Smooth muscle cell (in vitro differentiated cells): ENCODE measurements around the gene ZNF324. TPM values are rescaled to one million over a fixed set of nuclear protein-coding genes. Genes with fewer than 3 reads are reported as not detected.

Experiments
- DNase-seq: peaks from one replicate; lab custom pipeline; 2025; ENCODE audit not compliant: unreplicated experiment; lab: John Stamatoyannopoulos, UW
- H2AFZ ChIP-seq: fragments of 200-600 bp; sonication (generic); 2 replicates; pipeline ENCODE4 v1.6.0; 2016; ENCODE audit warnings: antibody characterized with exemption, low read depth, mild to moderate bottlenecking
- H3F3A ChIP-seq: fragments of 200-600 bp; sonication (generic); 2 replicates; pipeline ENCODE4 v1.6.0; 2017; ENCODE audit warnings: antibody characterized with exemption, low read depth
- H3K27ac ChIP-seq: fragments of 200-600 bp; sonication (generic); 2 replicates; pipeline ENCODE4 v1.5.1; 2016; ENCODE audit warnings: low read depth, mild to moderate bottlenecking
- H3K27me3 ChIP-seq: fragments of 200-600 bp; sonication (generic); 2 replicates; pipeline ENCODE4 v1.6.1; 2016; ENCODE audit warnings: low read depth, mild to moderate bottlenecking
- H3K36me3 ChIP-seq: fragments of 200-600 bp; sonication (generic); 2 replicates; pipeline ENCODE4 v1.5.1; 2016; ENCODE audit warnings: low read depth
- H3K4me1 ChIP-seq: fragments of 200-600 bp; sonication (generic); 2 replicates; pipeline ENCODE4 v1.5.1; 2016; ENCODE audit warnings: low read depth
- H3K4me2 ChIP-seq: fragments of 200-600 bp; sonication (generic); 2 replicates; pipeline ENCODE4 v1.6.0; 2016; ENCODE audit warnings: mild to moderate bottlenecking
- H3K4me3 ChIP-seq: fragments of 200-600 bp; sonication (generic); 2 replicates; pipeline ENCODE4 v1.5.1; 2016; ENCODE audit warnings: mild to moderate bottlenecking
- H3K79me2 ChIP-seq: fragments of 200-600 bp; sonication (generic); 2 replicates; pipeline ENCODE4 v1.6.0; 2016; ENCODE audit warnings: low read depth, mild to moderate bottlenecking
- H3K9ac ChIP-seq: fragments of 200-600 bp; sonication (generic); 2 replicates; pipeline ENCODE4 v1.6.0; 2016; ENCODE audit warnings: low read depth
- H3K9me3 ChIP-seq: fragments of 200-600 bp; sonication (generic); replicated peaks from 2 replicates; pipeline ENCODE4 v1.5.1; 2016; ENCODE audit warnings: low read depth
- H4K20me1 ChIP-seq: fragments of 200-600 bp; sonication (generic); 2 replicates; pipeline ENCODE4 v1.6.0; 2016; ENCODE audit warnings: low read depth
- WGBS: methylation state at CpG from one replicate; pipeline ENCODE4 v1.1.7; 2016; ENCODE audit warnings: low lambda C conversion rate; 5-methylcytosine and 5-hydroxymethylcytosine counted together
- polyA plus RNA-seq: library from polyadenylated mRNA; unstranded; fragments of >200 nt; fragmentation: Nextera tagmentation; extraction: Ambion mirVana; gene quantifications from 2 replicates; pipeline ENCODE4 v1.2.1, GENCODE V29; 2016
- total RNA-seq: library from RNA; depleted of rRNA; stranded (reverse); fragments of >200 nt; gene quantifications from 2 replicates; pipeline ENCODE4 v1.2.3, GENCODE V29; 2014
- TF ChIP-seq, protein P1 (sequence below): fragments of 200-600 bp; sonication (generic); IDR thresholded peaks from 2 replicates; pipeline ENCODE4 v1.5.1; 2017; ENCODE audit warnings: borderline replicate concordance, mild to moderate bottlenecking, antibody characterized with exemption; ENCODE audit not compliant: insufficient read depth, poor library complexity, severe bottlenecking

Gene ZNF324
- total and polyA plus RNA-seq, 2 experiments from 2014 or later, result 8.8 to 10.2 TPM

DNA sequence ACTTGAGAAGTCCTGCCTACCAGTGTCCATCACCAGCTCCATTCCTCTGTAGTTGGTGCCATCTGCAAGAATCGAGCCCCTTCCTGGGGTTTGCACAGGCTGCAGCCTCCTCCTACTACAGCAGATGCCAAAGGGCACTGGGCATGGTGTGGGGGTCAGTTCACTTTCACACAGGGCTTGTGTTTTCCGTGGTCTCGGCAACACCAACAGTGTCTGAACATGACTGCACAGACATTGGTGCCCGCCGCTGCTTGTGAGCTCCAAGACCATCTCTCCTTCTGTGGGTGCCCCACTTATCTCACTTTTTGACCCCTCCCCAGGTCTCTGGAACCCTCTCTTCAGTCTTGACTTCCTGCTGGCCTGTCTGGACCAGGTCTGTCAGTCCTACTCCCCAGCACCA, 24.5 kb downstream of the ZNF324 start:
- Histone ChIP-seq H3K9me3 (no peaks in the 10 kb centered on the region), H3K36me3 (no peaks in the 10 kb centered on the region), H3K27ac (no peak overlapping the region), H2AFZ (no peak overlapping the region), H3K4me1 (no peaks in the 10 kb centered on the region), H3K79me2 (no peaks in the 10 kb centered on the region), H3K4me3 (no peak overlapping the region), H4K20me1 (no peaks in the 10 kb centered on the region), H3K4me2 (no peak overlapping the region), H3K27me3 (no peaks in the 10 kb centered on the region), H3F3A (no peaks in the 10 kb centered on the region), H3K9ac (no peak overlapping the region)
- WGBS, result 96% methylated on average over 5 of the region's 5 CpGs
- TF ChIP-seq, protein P1, sequence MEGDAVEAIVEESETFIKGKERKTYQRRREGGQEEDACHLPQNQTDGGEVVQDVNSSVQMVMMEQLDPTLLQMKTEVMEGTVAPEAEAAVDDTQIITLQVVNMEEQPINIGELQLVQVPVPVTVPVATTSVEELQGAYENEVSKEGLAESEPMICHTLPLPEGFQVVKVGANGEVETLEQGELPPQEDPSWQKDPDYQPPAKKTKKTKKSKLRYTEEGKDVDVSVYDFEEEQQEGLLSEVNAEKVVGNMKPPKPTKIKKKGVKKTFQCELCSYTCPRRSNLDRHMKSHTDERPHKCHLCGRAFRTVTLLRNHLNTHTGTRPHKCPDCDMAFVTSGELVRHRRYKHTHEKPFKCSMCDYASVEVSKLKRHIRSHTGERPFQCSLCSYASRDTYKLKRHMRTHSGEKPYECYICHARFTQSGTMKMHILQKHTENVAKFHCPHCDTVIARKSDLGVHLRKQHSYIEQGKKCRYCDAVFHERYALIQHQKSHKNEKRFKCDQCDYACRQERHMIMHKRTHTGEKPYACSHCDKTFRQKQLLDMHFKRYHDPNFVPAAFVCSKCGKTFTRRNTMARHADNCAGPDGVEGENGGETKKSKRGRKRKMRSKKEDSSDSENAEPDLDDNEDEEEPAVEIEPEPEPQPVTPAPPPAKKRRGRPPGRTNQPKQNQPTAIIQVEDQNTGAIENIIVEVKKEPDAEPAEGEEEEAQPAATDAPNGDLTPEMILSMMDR, result no peak
- DNase-seq, result no peak

DNA sequence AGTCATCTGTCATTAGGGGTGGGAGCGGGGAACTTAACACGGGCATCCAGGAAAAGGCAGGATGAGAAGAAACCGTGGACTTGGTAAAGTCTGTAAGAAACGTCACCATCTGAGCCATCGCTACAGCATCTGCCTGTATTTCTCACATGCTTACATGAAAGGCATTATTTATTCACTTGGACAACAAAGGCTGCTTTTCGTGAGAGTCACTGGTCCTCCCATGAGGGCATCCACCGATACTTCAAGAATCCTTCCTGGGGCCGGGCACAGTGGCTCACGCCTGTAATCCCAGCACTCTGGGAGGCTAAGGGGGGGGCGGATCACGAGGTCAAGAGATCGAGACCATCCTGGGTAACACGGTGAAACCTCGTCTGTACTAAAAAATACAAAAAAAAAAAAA, 25.4 kb downstream of the ZNF324 start:
- DNase-seq, result no peak
- Histone ChIP-seq H3K36me3 (no peaks in the 10 kb centered on the region), H2AFZ (no peak overlapping the region), H3K27me3 (no peaks in the 10 kb centered on the region), H3K27ac (no peak overlapping the region), H3K4me2 (no peak overlapping the region), H3F3A (no peaks in the 10 kb centered on the region), H3K79me2 (no peaks in the 10 kb centered on the region), H3K9me3 (no peaks in the 10 kb centered on the region), H3K4me3 (no peak overlapping the region), H4K20me1 (no peaks in the 10 kb centered on the region), H3K4me1 (no peaks in the 10 kb centered on the region), H3K9ac (no peak overlapping the region)
- 93% methylated on average over 14 of the region's 14 CpGs for WGBS
- TF ChIP-seq, protein P1, result no peak

DNA sequence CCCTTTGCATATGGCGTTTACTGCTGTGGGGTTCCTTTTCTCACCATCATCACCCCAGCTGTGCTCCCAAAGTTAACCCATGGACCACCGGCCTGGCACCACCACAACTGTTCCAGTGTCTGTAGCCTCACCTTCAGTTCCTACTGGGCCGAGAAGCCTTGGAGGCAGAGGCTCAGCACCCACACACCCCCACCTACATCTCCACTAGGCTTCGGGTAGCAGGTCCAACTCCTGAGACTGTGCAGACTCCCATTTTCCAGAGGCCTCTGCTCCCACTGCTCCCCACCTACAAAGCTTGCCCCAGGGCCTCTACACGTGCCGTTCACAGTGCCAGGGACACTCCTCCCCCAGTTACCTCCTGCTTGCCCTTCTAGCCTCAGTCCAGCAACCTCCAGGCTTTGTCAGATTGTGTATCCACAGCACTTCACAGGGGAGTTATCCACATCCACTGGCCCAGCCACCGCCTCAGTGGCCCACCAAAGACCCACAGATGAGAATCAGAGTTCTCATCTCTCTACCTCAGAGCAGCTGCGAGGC, 30.8 kb downstream of the ZNF324 start:
- H3K27ac ChIP-seq, result no peak overlapping the region
- H3K4me2 ChIP-seq, result no peak overlapping the region
- WGBS, result 95% methylated on average over 8 of the region's 8 CpGs
- H4K20me1 ChIP-seq, result no peaks in the 10 kb centered on the region
- no peaks in the 10 kb centered on the region for H3K36me3 ChIP-seq
- no peaks in the 10 kb centered on the region for H3K79me2 ChIP-seq
- no peak for DNase-seq
- H3K27me3 ChIP-seq, result no peaks in the 10 kb centered on the region
- peaks cover 4% of the 10 kb centered on the region for H3K4me1 ChIP-seq
- TF ChIP-seq, protein P1, result no peak
- no peaks in the 10 kb centered on the region for H3F3A ChIP-seq
- H2AFZ ChIP-seq, result no peak overlapping the region
- no peak overlapping the region for H3K9ac ChIP-seq
- no peak overlapping the region for H3K4me3 ChIP-seq
- no peaks in the 10 kb centered on the region for H3K9me3 ChIP-seq

DNA sequence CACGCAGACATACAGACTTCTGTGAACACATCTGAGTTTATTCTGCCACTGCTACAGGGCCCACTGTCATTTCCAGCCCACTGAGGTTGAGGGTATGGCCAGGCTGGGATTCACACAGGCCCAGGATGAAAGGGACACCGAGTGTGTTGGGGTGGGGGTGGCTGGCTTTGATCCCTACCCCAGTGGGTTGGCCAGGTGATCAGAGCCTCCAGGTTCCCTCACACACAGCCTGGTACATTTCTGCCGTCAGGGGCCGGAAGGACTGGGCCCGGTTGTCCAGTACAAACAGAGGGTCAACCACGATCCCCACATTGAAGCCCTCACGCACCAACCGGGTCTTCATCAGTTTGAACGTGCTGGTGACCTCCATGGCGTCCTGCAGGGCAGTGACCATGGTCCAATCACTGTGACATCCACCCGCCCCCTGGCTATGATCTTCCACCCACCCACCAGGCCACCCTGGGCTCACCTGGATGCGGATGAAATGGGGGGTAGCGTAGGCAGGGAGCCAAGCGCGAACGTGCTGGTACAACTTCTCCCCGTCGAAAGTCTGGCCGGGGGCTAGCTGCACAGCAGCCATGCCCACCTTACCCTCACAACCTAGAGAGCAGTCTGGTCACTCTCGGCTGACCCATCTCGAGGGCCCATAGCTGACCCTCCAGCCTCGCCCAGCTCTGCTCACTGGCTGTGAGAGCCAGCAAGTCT, 31.6 kb downstream of the ZNF324 start:
- TF ChIP-seq, protein P1, result no peak
- Histone ChIP-seq H3K4me2 (peak overlapping the region; percentile 86), H3K4me3 (peak overlapping the region; percentile 59), H3K27ac (no peak overlapping the region), H3K27me3 (no peaks in the 10 kb centered on the region), H4K20me1 (no peaks in the 10 kb centered on the region), H3K9me3 (no peaks in the 10 kb centered on the region), H3K79me2 (no peaks in the 10 kb centered on the region), H2AFZ (peak overlapping the region; percentile 35), H3F3A (no peaks in the 10 kb centered on the region), H3K36me3 (no peaks in the 10 kb centered on the region), H3K9ac (no peak overlapping the region), H3K4me1 (peaks cover 4% of the 10 kb centered on the region)
- DNase-seq, result no peak
- 59% methylated on average over 21 of the region's 22 CpGs for WGBS
